ENCODE results near the gene PKIB.

The PKIB gene

GRCh38 chr6:122665929-122666328, 55.7 kb downstream of the PKIB start:
- DNase-seq (ENCODE audit: low read depth in 3 of 3, low spot score in 1 of 3): no peak

GRCh38 chr6:122666418-122666817, 56.2 kb downstream of the PKIB start:
- DNase-seq (ENCODE audit: low read depth in 3 of 3, low spot score in 1 of 3): no peak

DNA sequence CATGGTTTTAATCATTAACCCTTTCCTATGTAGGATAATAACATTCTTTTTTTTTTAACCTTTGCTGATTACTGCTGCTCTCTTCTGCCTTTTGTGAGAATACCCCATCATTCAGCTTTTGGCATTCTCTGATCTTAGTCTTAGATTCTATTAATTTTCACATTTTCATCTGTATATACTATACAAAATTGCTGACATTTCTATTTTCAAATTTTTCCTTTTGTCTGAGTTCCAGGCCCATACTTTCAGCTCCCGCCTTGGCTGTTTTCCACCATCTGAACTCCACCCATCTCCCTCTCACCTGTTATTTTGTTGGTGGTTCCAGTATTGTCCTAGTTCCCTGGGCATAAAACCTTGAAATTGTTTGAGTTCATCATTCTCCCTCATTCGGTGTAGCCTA, 59.2 kb downstream of the PKIB start:
- no peak for DNase-seq (ENCODE audit: low read depth in 3 of 3, low spot score in 1 of 3)

- DNase-seq (ENCODE audit: low read depth in 3 of 3, low spot score in 1 of 3): no peak
Observed at GRCh38 chr6:122669868-122670267, 59.7 kb downstream of the PKIB start.

DNA sequence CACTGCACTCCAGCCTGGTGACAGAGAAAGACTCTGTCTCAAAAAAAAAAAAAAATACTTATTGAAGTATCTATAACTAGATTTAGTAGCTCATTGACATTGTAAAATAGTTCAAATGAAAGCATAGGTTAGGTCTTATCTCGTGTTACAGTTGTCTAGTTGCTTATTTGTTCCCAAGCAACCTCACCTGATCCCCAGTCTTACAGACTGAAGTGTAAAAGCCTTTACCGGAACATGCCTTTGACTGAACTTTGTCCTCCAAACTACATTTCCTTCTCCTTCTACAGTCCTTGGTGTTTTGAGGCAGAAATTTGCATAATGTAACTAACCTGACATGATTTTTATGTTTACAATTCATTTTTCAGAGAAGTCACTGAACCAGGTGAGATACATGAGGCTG, 61.0 kb downstream of the PKIB start:
- no peak for DNase-seq (ENCODE audit: low read depth in 3 of 3, low spot score in 1 of 3)

DNA sequence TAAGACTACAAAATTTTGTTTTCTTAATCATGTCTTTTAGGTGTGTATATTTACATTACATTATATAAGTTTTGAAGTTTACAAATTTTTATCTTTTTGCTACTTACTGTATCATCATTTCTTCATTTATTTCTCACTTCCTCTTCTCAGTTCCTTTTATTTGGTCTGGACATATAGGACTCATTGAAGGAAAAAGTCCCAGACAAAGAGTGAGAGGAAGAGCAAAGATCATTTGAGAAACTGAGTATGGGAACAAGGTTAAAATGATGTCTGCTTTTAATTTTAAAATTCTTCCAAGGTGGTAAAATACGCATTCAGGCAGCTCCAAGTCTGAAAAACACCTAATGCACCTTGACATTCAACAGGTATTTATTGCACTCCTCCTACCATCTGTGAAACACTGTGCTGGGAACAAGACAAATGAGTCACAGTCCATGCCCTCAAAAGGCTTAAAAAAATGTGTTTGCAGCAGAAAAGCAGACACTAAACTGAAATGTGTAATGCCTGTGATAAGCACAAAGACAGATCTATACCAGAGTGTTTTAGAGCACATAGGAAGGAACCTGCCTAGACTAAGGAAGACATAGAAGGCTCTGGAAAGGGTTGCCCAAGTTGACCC, 63.2 kb downstream of the PKIB start:
- DNase-seq (ENCODE audit: low read depth in 3 of 3, low spot score in 1 of 3): no peak

- DNase-seq (ENCODE audit: low read depth in 3 of 3, low spot score in 1 of 3): no peak
Observed at GRCh38 chr6:122676146-122676545, 65.9 kb downstream of the PKIB start.

DNA sequence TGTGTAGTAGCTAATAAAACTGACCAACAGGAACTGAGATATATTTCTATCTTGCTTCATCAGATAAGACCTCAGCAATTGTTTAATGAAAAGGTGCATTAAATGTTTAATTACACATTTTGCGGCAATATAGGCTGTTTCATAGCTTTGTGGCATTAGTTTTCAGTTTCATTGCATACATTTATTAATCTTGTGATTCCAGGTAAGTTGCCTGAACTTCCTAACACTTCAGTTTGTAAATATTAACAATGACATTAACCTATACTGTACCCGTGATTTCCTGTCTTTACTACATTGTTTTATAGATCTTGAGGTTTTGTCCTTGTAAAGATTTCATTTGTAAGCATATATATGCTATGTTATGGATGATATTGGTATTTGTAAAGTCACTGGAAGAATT, 66.5 kb downstream of the PKIB start:
- no peak for DNase-seq (ENCODE audit: low read depth in 3 of 3, low spot score in 1 of 3)

DNA sequence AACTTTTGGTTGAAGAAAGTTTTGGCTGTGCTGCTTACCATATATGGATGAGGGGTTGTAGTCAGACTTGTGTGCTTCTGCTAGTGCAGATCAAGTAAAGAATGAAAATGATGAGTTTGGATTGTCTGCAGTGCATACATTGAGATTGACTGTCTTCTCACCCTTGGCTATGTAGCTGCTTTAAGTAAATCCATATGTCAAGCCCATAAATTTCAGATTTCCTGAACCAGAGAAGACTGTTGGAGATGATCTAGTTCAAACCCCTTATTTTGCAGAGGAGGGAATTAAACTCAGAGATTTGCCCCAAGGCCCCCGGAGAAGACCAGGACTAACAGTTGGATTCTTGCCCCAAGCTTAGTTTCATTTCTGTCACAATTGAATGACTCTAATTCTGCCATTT, 67.2 kb downstream of the PKIB start:
- DNase-seq (ENCODE audit: low read depth in 3 of 3, low spot score in 1 of 3): no peak

GRCh38 chr6:122678841-122679240, 68.6 kb downstream of the PKIB start:
- DNase-seq (ENCODE audit: low read depth in 3 of 3, low spot score in 1 of 3): no peak

- DNase-seq (ENCODE audit: low read depth in 3 of 3, low spot score in 1 of 3): no peak
Observed at GRCh38 chr6:122681705-122682104, 71.5 kb downstream of the PKIB start.

- DNase-seq (ENCODE audit: low read depth in 3 of 3, low spot score in 1 of 3): no peak
Observed at GRCh38 chr6:122683989-122684651, 73.9 kb downstream of the PKIB start.

- DNase-seq (ENCODE audit: low read depth in 3 of 3, low spot score in 1 of 3): no peak
Observed at GRCh38 chr6:122692175-122692598, 82.0 kb downstream of the PKIB start.

- no peak for DNase-seq (ENCODE audit: low read depth in 3 of 3, low spot score in 1 of 3)
Observed at GRCh38 chr6:122692807-122693580, 82.8 kb downstream of the PKIB start.

DNA sequence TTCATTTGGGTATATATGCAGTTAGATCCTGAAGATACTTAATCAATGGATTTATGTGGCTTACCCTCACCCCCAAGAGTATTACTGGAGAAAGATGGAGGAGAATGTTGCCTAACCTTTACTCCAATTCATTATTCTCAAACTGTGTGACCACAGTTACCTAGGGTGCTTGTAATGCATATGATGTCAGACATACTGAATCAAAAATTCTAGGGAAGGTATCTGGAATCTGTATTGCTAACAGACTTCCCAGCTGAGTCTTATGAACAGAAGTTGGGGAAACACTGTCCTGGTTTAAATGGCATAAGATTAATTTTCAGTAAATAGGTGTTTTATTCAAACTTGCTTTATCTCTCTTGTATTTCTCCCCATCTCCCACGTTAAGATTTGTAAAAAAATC, 83.9 kb downstream of the PKIB start:
- DNase-seq (ENCODE audit: low read depth in 3 of 3, low spot score in 1 of 3): no peak

DNA sequence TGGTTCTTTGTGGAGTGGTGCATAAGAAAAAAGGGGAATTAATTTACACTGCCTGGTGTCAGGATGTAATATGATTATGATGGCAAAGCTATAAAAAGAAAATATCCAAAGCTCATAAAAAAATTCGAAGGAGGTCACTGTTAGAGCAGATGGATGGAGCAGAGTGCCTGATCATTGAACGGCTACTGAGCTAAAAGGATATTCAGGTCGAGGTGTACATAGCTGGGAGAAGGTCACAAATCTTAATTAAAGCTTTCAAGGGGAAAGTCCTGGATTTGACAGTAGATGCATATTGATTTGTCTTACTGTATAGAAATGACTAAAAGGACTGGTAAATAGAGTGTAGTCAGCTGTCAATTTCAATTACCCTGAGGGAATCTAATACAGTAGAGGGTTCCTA, 84.4 kb downstream of the PKIB start:
- no peak for DNase-seq (ENCODE audit: low read depth in 3 of 3, low spot score in 1 of 3)

DNA sequence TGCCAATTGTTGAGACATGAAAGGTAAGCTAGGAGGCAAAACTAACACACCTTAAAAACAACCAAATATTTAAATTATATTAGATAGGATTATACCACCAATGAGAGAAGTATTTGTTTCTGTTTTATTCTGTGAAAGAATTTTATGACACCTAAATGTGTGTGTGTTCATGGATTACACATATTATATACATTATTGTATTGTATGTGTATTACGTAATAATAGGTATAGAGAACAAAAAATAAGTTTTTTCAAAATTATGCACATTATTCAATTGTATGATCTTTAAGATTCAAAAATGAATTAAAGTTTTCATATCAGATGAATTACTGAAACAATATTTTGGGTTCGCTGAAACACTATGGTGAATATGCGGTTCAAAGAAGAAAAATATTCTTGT, 85.0 kb downstream of the PKIB start:
- DNase-seq (ENCODE audit: low read depth in 3 of 3, low spot score in 1 of 3): no peak

DNA sequence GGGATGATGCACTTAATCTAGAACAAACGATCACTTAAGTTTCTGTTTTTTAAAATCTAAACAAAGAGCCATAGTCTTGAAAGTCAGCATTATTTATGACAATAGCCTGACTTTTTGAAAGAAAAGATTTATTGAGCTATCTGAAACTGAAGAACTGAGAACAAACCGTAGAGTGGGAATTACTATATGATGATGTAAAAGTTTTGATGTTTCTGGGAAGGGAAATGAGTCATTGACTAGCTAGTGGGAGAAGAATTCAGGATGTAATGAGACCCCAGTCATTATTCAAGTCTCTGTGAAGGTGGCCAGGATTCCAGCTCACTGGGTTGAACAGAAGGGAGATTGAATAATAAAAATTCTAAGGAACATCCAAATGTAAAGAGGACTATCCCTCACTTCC, 85.9 kb downstream of the PKIB start:
- DNase-seq (ENCODE audit: low read depth in 3 of 3, low spot score in 1 of 3): no peak

- DNase-seq (ENCODE audit: low read depth in 3 of 3, low spot score in 1 of 3): no peak
Observed at GRCh38 chr6:122696853-122697252, 86.6 kb downstream of the PKIB start.

- no peak for DNase-seq (ENCODE audit: low read depth in 3 of 3, low spot score in 1 of 3)
Observed at GRCh38 chr6:122697458-122697857, 87.3 kb downstream of the PKIB start.

DNA sequence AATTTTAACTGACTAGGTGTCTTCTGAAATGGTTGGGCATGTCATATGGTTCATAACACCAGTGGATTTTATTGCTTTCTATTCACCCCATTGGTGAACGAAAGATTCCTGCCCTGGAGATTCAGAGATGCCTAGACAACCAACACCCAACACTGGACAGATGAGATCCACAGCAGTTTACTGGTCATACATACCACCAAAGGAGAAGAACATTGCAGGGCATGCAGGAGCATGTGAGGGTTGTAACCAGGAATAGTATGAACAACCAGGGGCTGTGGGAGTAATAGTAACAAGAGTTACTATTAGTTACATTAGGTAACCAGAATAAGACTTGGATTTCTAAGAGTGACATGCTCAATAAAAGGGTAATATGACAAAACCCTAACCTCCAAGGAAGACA, 91.5 kb downstream of the PKIB start:
- no peak for DNase-seq (ENCODE audit: low read depth in 3 of 3, low spot score in 1 of 3)

- no peak for DNase-seq (ENCODE audit: low read depth in 3 of 3, low spot score in 1 of 3)
Observed at GRCh38 chr6:122702841-122703240, 92.6 kb downstream of the PKIB start.
